IMR-90 (cell line): ENCODE results near the gene KRTAP5-6. TPM values are rescaled to one million over a fixed set of nuclear protein-coding genes. Genes with fewer than 3 reads are reported as not detected.

ENCODE experiments used
- ATAC-seq: fragments of 200-7000 bp; cut with Tn5 transposase; 2 replicates; pipeline ENCODE4 v1.9.1; 2020; ENCODE audit warnings: low read depth, mild to moderate bottlenecking, moderate library complexity
- BruUV-seq: library from RNA; stranded (reverse); fragments of 400-500 nt; replicated peaks from 2 replicates; lab custom pipeline; 2021; lab: Mats Ljungman, UMichigan
- CTCF ChIA-PET: fragments of 300-600 bp; formaldehyde crosslinking; extraction: SDS; loops from one replicate; lab custom pipeline; 2021; ENCODE audit warnings: antibody characterized with exemption; lab: Yijun Ruan, JAX
- POLR2A ChIA-PET: fragments of 300-600 bp; sonication (Branson Sonifier 250); formaldehyde crosslinking; loops from one replicate; lab custom pipeline; 2022; ENCODE audit warnings: antibody characterized with exemption; ENCODE audit not compliant: unreplicated experiment; lab: Charles Lee
- DNase-seq: peaks from one replicate; pipeline ENCODE4 v3.0.0; 2013
- H2AFZ ChIP-seq: replicated peaks from 2 replicates; pipeline ENCODE3; 2013; ENCODE audit warnings: low read length, mild to moderate bottlenecking; ENCODE audit not compliant: poor library complexity
- H2AK5ac ChIP-seq: 2 replicates; pipeline ENCODE4 v1.6.1; 2013; ENCODE audit warnings: low read depth, low read length, inconsistent platforms
- H2AK9ac ChIP-seq: replicated peaks from 2 replicates; pipeline ENCODE3; 2013; ENCODE audit warnings: mild to moderate bottlenecking, low read depth, low read length, moderate library complexity; ENCODE audit not compliant: poor library complexity
- H2BK120ac ChIP-seq: 2 replicates; pipeline ENCODE4 v1.6.1; 2013; ENCODE audit warnings: low read depth, low read length, inconsistent platforms
- H2BK15ac ChIP-seq: 3 replicates; pipeline ENCODE4 v1.6.1; 2013; ENCODE audit warnings: low read depth, low read length, inconsistent platforms
- H2BK20ac ChIP-seq: 2 replicates; pipeline ENCODE4 v1.6.1; 2013; ENCODE audit warnings: low read depth, mild to moderate bottlenecking, inconsistent platforms, low read length, moderate library complexity
- H2BK5ac ChIP-seq: 2 replicates; pipeline ENCODE4 v1.6.1; 2013; ENCODE audit warnings: mild to moderate bottlenecking, low read depth, low read length, inconsistent platforms; ENCODE audit not compliant: poor library complexity, severe bottlenecking
- H3K14ac ChIP-seq: replicated peaks from 2 replicates; pipeline ENCODE4 v1.6.1; 2013; ENCODE audit warnings: low read depth, low read length, inconsistent platforms
- H3K18ac ChIP-seq: 2 replicates; pipeline ENCODE4 v1.6.1; 2013; ENCODE audit warnings: low read depth, low read length, control low read depth
- H3K23ac ChIP-seq: 2 replicates; pipeline ENCODE4 v1.6.1; 2013; ENCODE audit warnings: low read depth, low read length, inconsistent platforms
- H3K27ac ChIP-seq: 2 replicates; pipeline ENCODE4 v1.5.1; 2013; ENCODE audit warnings: mild to moderate bottlenecking, control low read depth, low read length; ENCODE audit not compliant: insufficient read depth
- H3K27me3 ChIP-seq: 2 replicates; pipeline ENCODE4 v1.6.1; 2013; ENCODE audit warnings: low read length; ENCODE audit not compliant: control insufficient read depth, insufficient read depth
- H3K36me3 ChIP-seq: 2 replicates; pipeline ENCODE4 v1.6.1; 2013; ENCODE audit warnings: low read length, mixed read lengths; ENCODE audit not compliant: control insufficient read depth, insufficient read depth
- H3K4ac ChIP-seq: 2 replicates; pipeline ENCODE4 v1.6.1; 2013; ENCODE audit warnings: low read depth, low read length, inconsistent platforms
- H3K4me1 ChIP-seq: 2 replicates; pipeline ENCODE4 v1.6.1; 2013; ENCODE audit warnings: low read length, mixed read lengths; ENCODE audit not compliant: control insufficient read depth, insufficient read depth
- H3K4me2 ChIP-seq: 2 replicates; pipeline ENCODE4 v1.6.1; 2013; ENCODE audit warnings: low read depth, mild to moderate bottlenecking, control low read depth, low read length, moderate library complexity
- H3K4me3 ChIP-seq: 2 replicates; pipeline ENCODE4 v1.5.1; 2013; ENCODE audit warnings: low read depth, mild to moderate bottlenecking, control low read depth, low read length, moderate library complexity; ENCODE audit not compliant: insufficient read depth
- H3K56ac ChIP-seq: 2 replicates; pipeline ENCODE4 v1.6.1; 2013; ENCODE audit warnings: low read length, inconsistent platforms; ENCODE audit not compliant: insufficient read depth; ENCODE audit errors: extremely low read depth
- H3K79me1 ChIP-seq, 2 experiments: 2 replicates each; pipeline ENCODE4 v1.6.1; 2013; ENCODE audit warnings: low read length in 2 of 2, inconsistent platforms in 1 of 2, low read depth in 1 of 2
- H3K9ac ChIP-seq: 2 replicates; pipeline ENCODE4 v1.6.1; 2013; ENCODE audit warnings: low read depth, low read length, control low read depth
- H3K9me1 ChIP-seq: 2 replicates; pipeline ENCODE4 v1.6.1; 2013; ENCODE audit warnings: low read length, inconsistent platforms; ENCODE audit not compliant: insufficient read depth
- H3K9me3 ChIP-seq: 2 replicates; pipeline ENCODE4 v1.6.1; 2013; ENCODE audit warnings: low read length; ENCODE audit not compliant: control insufficient read depth, insufficient read depth
- H4K20me1 ChIP-seq: 2 replicates; pipeline ENCODE4 v1.6.1; 2013; ENCODE audit warnings: low read length, inconsistent platforms; ENCODE audit not compliant: insufficient read depth
- H4K5ac ChIP-seq: 2 replicates; pipeline ENCODE4 v1.6.1; 2013; ENCODE audit warnings: mild to moderate bottlenecking, low read depth, low read length, control low read depth
- H4K8ac ChIP-seq, 2 experiments: 2 replicates each; pipeline ENCODE4 v1.6.1; 2013; ENCODE audit warnings: low read depth in 2 of 2, low read length in 2 of 2, control low read depth in 1 of 2, inconsistent platforms in 1 of 2
- H4K91ac ChIP-seq: 2 replicates; pipeline ENCODE4 v1.6.1; 2013; ENCODE audit warnings: low read depth, low read length, inconsistent platforms; ENCODE audit not compliant: insufficient read depth
- BHLHE40 ChIP-seq: fragments of 150-350 bp; IDR thresholded peaks from 2 replicates; pipeline ENCODE4 v1.6.1; 2016; ENCODE audit warnings: mild to moderate bottlenecking, low read depth, low read length
- CEBPB ChIP-seq: IDR thresholded peaks from 2 replicates; pipeline ENCODE4 v1.6.1; 2012; ENCODE audit warnings: low read depth, low read length, improper control_type of control experiment
- CHD1 ChIP-seq: IDR thresholded peaks from 2 replicates; pipeline ENCODE4 v1.6.1; 2012; ENCODE audit warnings: low read depth, low read length, improper control_type of control experiment
- CTCF ChIP-seq: conservative IDR thresholded peaks from 2 replicates; pipeline ENCODE4 v1.5.1; 2012; ENCODE audit warnings: mild to moderate bottlenecking, low read depth, low read length, improper control_type of control experiment
- ELK1 ChIP-seq: fragments of 150-350 bp; IDR thresholded peaks from 2 replicates; pipeline ENCODE4 v1.6.1; 2016; ENCODE audit warnings: low read depth, mild to moderate bottlenecking, low read length, moderate library complexity, borderline replicate concordance
- FOS ChIP-seq: fragments of 150-350 bp; IDR thresholded peaks from 2 replicates; pipeline ENCODE4 v1.6.1; 2016; ENCODE audit warnings: low read depth, low read length
- MAFK ChIP-seq: IDR thresholded peaks from 2 replicates; pipeline ENCODE4 v1.6.1; 2012; ENCODE audit warnings: low read depth, low read length, improper control_type of control experiment
- MAZ ChIP-seq: IDR thresholded peaks from 2 replicates; pipeline ENCODE4 v1.6.1; 2012; ENCODE audit warnings: low read depth, mild to moderate bottlenecking, low read length, improper control_type of control experiment, moderate library complexity, borderline replicate concordance
- MXI1 ChIP-seq: IDR thresholded peaks from 2 replicates; pipeline ENCODE4 v1.6.1; 2012; ENCODE audit warnings: low read depth, mild to moderate bottlenecking, low read length, moderate library complexity, borderline replicate concordance
- NFE2L2 ChIP-seq: fragments of 150-350 bp; IDR thresholded peaks from 2 replicates; pipeline ENCODE4 v1.6.1; 2016; ENCODE audit warnings: low read depth, mild to moderate bottlenecking, low read length
- POLR2A ChIP-seq: IDR thresholded peaks from 2 replicates; pipeline ENCODE4 v1.6.1; 2012; ENCODE audit warnings: mild to moderate bottlenecking, low read depth, low read length
- RAD21 ChIP-seq: IDR thresholded peaks from 2 replicates; pipeline ENCODE4 v1.6.1; 2012; ENCODE audit warnings: low read length, improper control_type of control experiment
- RCOR1 ChIP-seq: IDR thresholded peaks from 2 replicates; pipeline ENCODE4 v1.6.1; 2012; ENCODE audit warnings: mild to moderate bottlenecking, low read length, improper control_type of control experiment; ENCODE audit not compliant: insufficient replicate concordance
- RFX5 ChIP-seq: IDR thresholded peaks from 2 replicates; pipeline ENCODE4 v1.8.0; 2012; ENCODE audit warnings: low read depth, mild to moderate bottlenecking, low read length, moderate library complexity
- SMC3 ChIP-seq: fragments of 150-350 bp; IDR thresholded peaks from 2 replicates; pipeline ENCODE4 v1.6.1; 2016; ENCODE audit warnings: low read depth, mild to moderate bottlenecking, antibody characterized with exemption, low read length, moderate library complexity
- USF2 ChIP-seq: fragments of 150-350 bp; IDR thresholded peaks from 2 replicates; pipeline ENCODE4 v1.6.1; 2017; ENCODE audit warnings: mild to moderate bottlenecking, antibody characterized with exemption, low read length, low read depth
- WGBS, 2 experiments: methylation state at CpG; one replicate each; pipeline versions ENCODE4 v1.1.5 to v1.1.7; 2013; ENCODE audit warnings: missing lambda C conversion rate in 2 of 2; ENCODE audit not compliant: insufficient read length in 1 of 2; ENCODE audit errors: extremely low coverage in 2 of 2; 5-methylcytosine and 5-hydroxymethylcytosine counted together
- dilution Hi-C: fragments of 300-500 bp; cut with HindIII; formaldehyde crosslinking; loops from one replicate; pipeline ENCODE4 v1.14.3; 2018; ENCODE audit warnings: low sequenced_read_pairs; ENCODE audit not compliant: unreplicated experiment
- in situ Hi-C: fragments of 300-500 bp; cut with MboI; formaldehyde crosslinking; loops from 3 replicates; pipeline ENCODE4 v1.14.3; 2019; ENCODE audit warnings: low sequenced_read_pairs, inconsistent platforms, mixed read lengths
- intact Hi-C: fragments of 100-400 bp; cut with micrococcal nuclease; formaldehyde crosslinking; loops from 2 replicates; pipeline ENCODE4 v1.10.0; 2022
- polyA plus RNA-seq, 3 experiments: library from polyadenylated mRNA; depleted of rRNA; stranded (reverse); fragments of >200 nt; gene quantifications; 2 replicates each; pipeline ENCODE4 v1.2.3, GENCODE V29; 2012; ENCODE audit warnings: low replicate concordance in 1 of 3
- total RNA-seq: library from RNA; depleted of rRNA; stranded (reverse); fragments of >200 nt; gene quantifications from 2 replicates; pipeline ENCODE4 v1.2.3, GENCODE V29; 2012

The KRTAP5-6 gene
- total and polyA plus RNA-seq, 2 of the 4 experiments (the other 2 are of a cell fraction), result not detected

GRCh38 chr11:1652442-1652770, 44.6 kb upstream of the KRTAP5-6 start:
- Histone ChIP-seq H3K4me1 (no peaks in the 10 kb centered on the region; the same call in 1 of the 2 replicates), H4K91ac (no peak overlapping the region), H3K56ac (no peak overlapping the region), H2BK5ac (no peak overlapping the region), H4K5ac (no peak overlapping the region), H3K36me3 (no peaks in the 10 kb centered on the region), H2BK120ac (no peak overlapping the region), H3K27me3 (peaks cover 49% of the 10 kb centered on the region), H2BK20ac (no peak overlapping the region), H2BK15ac (no peak overlapping the region), H3K9me3 (no peaks in the 10 kb centered on the region), H3K27ac (no peak overlapping the region), H2AK9ac (no peak overlapping the region), H3K79me1 (no peaks in the 10 kb centered on the region), H3K14ac (no peak overlapping the region), H3K18ac (no peak overlapping the region), H3K9ac (no peak overlapping the region), H3K9me1 (no peaks in the 10 kb centered on the region), H4K20me1 (no peaks in the 10 kb centered on the region), H3K4me2 (no peak overlapping the region), H4K8ac (no peak overlapping the region), H2AK5ac (no peak overlapping the region), H3K4ac (no peak overlapping the region), H3K4me3 (no peak overlapping the region), H3K23ac (no peak overlapping the region), H2AFZ (peak overlapping the region; percentile 73)
- in situ Hi-C loops, result no loop called here
- no peak for ATAC-seq
- no TSS peak for BruUV-seq
- DNase-seq, result no peak
- TF ChIP-seq RFX5, result no peak
- TF ChIP-seq NFE2L2, result no peak
- no peak for TF ChIP-seq USF2
- no peak for TF ChIP-seq RCOR1
- no peak for TF ChIP-seq MAZ
- no peak for TF ChIP-seq MAFK
- no peak for TF ChIP-seq ELK1
- TF ChIP-seq FOS, result no peak
- no peak for TF ChIP-seq BHLHE40
- TF ChIP-seq CEBPB, result no peak
- TF ChIP-seq CHD1, result no peak
- TF ChIP-seq SMC3, result no peak
- TF ChIP-seq MXI1, result no peak
- no peak for TF ChIP-seq CTCF
- no peak for TF ChIP-seq POLR2A
- TF ChIP-seq RAD21, result no peak
- intact Hi-C loops, result loop anchor here (2.0 to 5.0 kb wide), 3 partner anchors 40 to 504 kb away; no protein-coding TSS in a partner anchor
- 67% methylated on average over 5 of the region's 20 CpGs; no CpG with 5 or more reads in 1 of the 2 experiments for WGBS, 2 experiments
- ChIA-PET POLR2A (no interaction called here), CTCF (interaction anchor here (0.6 to 3.0 kb wide), 16 partner anchors 9 to 504 kb away, joined by 3 to 16 read pairs (median 5); no protein-coding TSS in a partner anchor)
- dilution Hi-C loops, result no loop called here
